Sigmoid colon (tissue), 7 donors: ENCODE measurements around the gene PLBD2. TPM values are rescaled to one million over a fixed set of nuclear protein-coding genes. Genes with fewer than 3 reads are reported as not detected.

ENCODE experiments used
- DNase-seq: peaks from one replicate; pipeline ENCODE4 v3.0.0-alpha.2; 2019
- H3K27ac ChIP-seq, 4 donors: fragments of 200-600 bp; sonication (generic); one replicate each; pipeline ENCODE4 v1.5.1; 2016 to 2019; ENCODE audit warnings: mild to moderate bottlenecking in 1 of 4
- H3K27me3 ChIP-seq, 3 donors: fragments of 200-600 bp; sonication (generic); one replicate each; pipeline ENCODE4 v1.5.1; 2019; ENCODE audit warnings: mild to moderate bottlenecking in 1 of 3
- H3K36me3 ChIP-seq, 4 donors: fragments of 200-600 bp; sonication (generic); one replicate each; pipeline ENCODE4 v1.5.1; 2016 to 2019
- H3K4me1 ChIP-seq, 4 donors: fragments of 200-600 bp; sonication (generic); one replicate each; pipeline ENCODE4 v1.5.1; 2017 to 2019
- H3K4me3 ChIP-seq, 4 donors: fragments of 200-600 bp; sonication (generic); one replicate each; pipeline ENCODE4 v1.5.1; 2017 to 2019; ENCODE audit warnings: mild to moderate bottlenecking in 2 of 4, moderate library complexity in 1 of 4
- H3K9me3 ChIP-seq, 4 donors: fragments of 200-600 bp in 3 of 4; sonication (generic) in 3 of 4; one replicate each; pipeline versions ENCODE4 v1.5.1 to v1.6.1; 2013 to 2019
- CTCF ChIP-seq, 4 experiments: fragments of 450-650 bp in 3 of 4; fragments of 200-600 bp in 1 of 4; IDR thresholded peaks; one replicate each; pipeline ENCODE4 v1.5.1; 2016 to 2019; ENCODE audit warnings: antibody characterized with exemption in 4 of 4, mild to moderate bottlenecking in 3 of 4, moderate library complexity in 2 of 4
- EP300 ChIP-seq, 4 donors: sonication (generic); formaldehyde crosslinking; IDR thresholded peaks; one replicate each; pipeline ENCODE4 v1.6.1; 2017; ENCODE audit warnings: antibody characterized with exemption in 4 of 4
- POLR2A ChIP-seq, 2 donors: fragments of 450-650 bp; IDR thresholded peaks; one replicate each; pipeline ENCODE4 v1.6.1; 2016; ENCODE audit warnings: antibody characterized with exemption in 2 of 2, mild to moderate bottlenecking in 2 of 2, moderate library complexity in 2 of 2
- POLR2AphosphoS5 ChIP-seq, 4 donors: sonication (generic); formaldehyde crosslinking; IDR thresholded peaks; one replicate each; pipeline ENCODE4 v1.6.1; 2017; ENCODE audit warnings: antibody characterized with exemption in 4 of 4
- WGBS, 2 donors: extraction: QIAGEN DNeasy Blood & Tissue Kit; methylation state at CpG; one replicate each; pipeline ENCODE4 v1.1.7; 2013; 5-methylcytosine and 5-hydroxymethylcytosine counted together
- intact Hi-C: fragments of 100-400 bp; cut with DNase I; formaldehyde crosslinking; loops from one replicate; pipeline ENCODE4 v1.15.1; 2023
- polyA plus RNA-seq, 3 donors: library from polyadenylated mRNA; stranded (reverse); fragments of 200-250 nt; gene quantifications; one replicate each; pipeline ENCODE4 v1.2.3, GENCODE V29; 2013
- total RNA-seq, 4 donors: library from RNA; depleted of rRNA; stranded (reverse); fragments of >200 nt; gene quantifications; one replicate each; pipeline ENCODE4 v1.1.0, GENCODE V29; 2016
- donor health status: healthy with polysubstance abuse.
- donor health status: Bipolar disorder and iron deficiency.
- donor health status: healthy.

Gene PLBD2
- total and polyA plus RNA-seq, 7 donors = 3.0 to 39.1 (median 14.4) TPM

- no peak for DNase-seq
- Histone ChIP-seq H3K9me3 (no peaks in the 10 kb centered on the region), H3K27me3 (peaks cover 0 to 3% (median 0%) of the 10 kb centered on the region in 3 donors), H3K36me3 (no peaks in the 10 kb centered on the region), H3K27ac (no peak overlapping the region), H3K4me1 (peaks cover 0 to 8% (median 3%) of the 10 kb centered on the region in 4 donors), H3K4me3 (no peak overlapping the region)
- WGBS, 2 donors = 96 to 97% methylated on average over 5 of the region's 5 CpGs
- intact Hi-C loops = no loop called here
- no peak for TF ChIP-seq POLR2AphosphoS5 (IDR thresholded peaks at IDR 0.05)
- TF ChIP-seq POLR2A (IDR thresholded peaks at IDR 0.05) = no peak
- no peak for TF ChIP-seq CTCF (IDR thresholded peaks at IDR 0.05)
- TF ChIP-seq EP300 (IDR thresholded peaks at IDR 0.05) = no peak
These were observed 18.8 kb upstream of the PLBD2 start for GRCh38 chr12:113339540-113339939.

- H3K9me3 ChIP-seq = no peaks in the 10 kb centered on the region
- peaks cover 0 to 3% (median 0%) of the 10 kb centered on the region in 3 donors for H3K27me3 ChIP-seq
- no peak overlapping the region for H3K27ac ChIP-seq
- no peak for TF ChIP-seq CTCF (IDR thresholded peaks at IDR 0.05)
- 86 to 91% methylated on average over 3 of the region's 3 CpGs for WGBS, 2 donors
- H3K4me3 ChIP-seq = no peak overlapping the region
- H3K36me3 ChIP-seq = no peaks in the 10 kb centered on the region
- intact Hi-C loops = no loop called here
- DNase-seq = no peak
- peaks cover 0 to 6% (median 2%) of the 10 kb centered on the region in 4 donors for H3K4me1 ChIP-seq
These were observed 18.3 kb upstream of the PLBD2 start for GRCh38 chr12:113340061-113340460.

- intact Hi-C loops = no loop called here
- Histone ChIP-seq H3K9me3 (no peaks in the 10 kb centered on the region), H3K36me3 (no peaks in the 10 kb centered on the region), H3K27ac (no peak overlapping the region), H3K27me3 (peaks cover 0 to 3% (median 0%) of the 10 kb centered on the region in 3 donors), H3K4me3 (no peak overlapping the region), H3K4me1 (no peaks in the 10 kb centered on the region)
- DNase-seq = no peak
- TF ChIP-seq CTCF (IDR thresholded peaks at IDR 0.05) (no peak), EP300 (IDR thresholded peaks at IDR 0.05) (no peak), POLR2AphosphoS5 (IDR thresholded peaks at IDR 0.05) (no peak), POLR2A (IDR thresholded peaks at IDR 0.05) (no peak)
- WGBS, 2 donors = 81 to 89% methylated on average over 6 of the region's 6 CpGs
These were observed 16.9 kb upstream of the PLBD2 start for GRCh38 chr12:113341535-113341934.

GRCh38 chr12:113345318-113345717 is 13.1 kb upstream of the PLBD2 start:
- no peaks in the 10 kb centered on the region for H3K4me1 ChIP-seq
- no peaks in the 10 kb centered on the region for H3K9me3 ChIP-seq
- peaks cover 0 to 7% (median 0%) of the 10 kb centered on the region in 3 donors for H3K27me3 ChIP-seq
- H3K27ac ChIP-seq = no peak overlapping the region
- TF ChIP-seq CTCF (IDR thresholded peaks at IDR 0.05) (no peak), POLR2AphosphoS5 (IDR thresholded peaks at IDR 0.05) (no peak)
- no peak for DNase-seq
- no peaks in the 10 kb centered on the region for H3K36me3 ChIP-seq
- WGBS, 2 donors = 96 to 97% methylated on average over 6 of the region's 6 CpGs
- H3K4me3 ChIP-seq = no peak overlapping the region
- intact Hi-C loops = no loop called here

- no peak overlapping the region for H3K27ac ChIP-seq
- H3K4me3 ChIP-seq = no peak overlapping the region
- peaks cover 0 to 7% (median 0%) of the 10 kb centered on the region in 3 donors for H3K27me3 ChIP-seq
- WGBS, 2 donors = 88 to 91% methylated on average over 5 of the region's 5 CpGs
- no peak for DNase-seq
- no peaks in the 10 kb centered on the region for H3K9me3 ChIP-seq
- intact Hi-C loops = no loop called here
- H3K36me3 ChIP-seq = no peaks in the 10 kb centered on the region
- no peaks in the 10 kb centered on the region for H3K4me1 ChIP-seq
- no peak for TF ChIP-seq POLR2A (IDR thresholded peaks at IDR 0.05)
- no peak for TF ChIP-seq CTCF (IDR thresholded peaks at IDR 0.05)
- TF ChIP-seq POLR2AphosphoS5 (IDR thresholded peaks at IDR 0.05) = no peak
- TF ChIP-seq EP300 (IDR thresholded peaks at IDR 0.05) = no peak
These were observed 12.0 kb upstream of the PLBD2 start for GRCh38 chr12:113346353-113346752.
